Esophagus squamous epithelium (tissue), 5 donors: ENCODE data around the gene HOGA1. TPM values are rescaled to one million over a fixed set of nuclear protein-coding genes. Genes with fewer than 3 reads are reported as not detected.

Source experiments
- DNase-seq: peaks from one replicate; lab custom pipeline; 2025; lab: John Stamatoyannopoulos, UW
- H3K27ac ChIP-seq, 4 donors: fragments of 200-600 bp; sonication (generic); one replicate each; pipeline ENCODE4 v1.5.1; 2016 to 2019; ENCODE audit warnings: mild to moderate bottlenecking in 1 of 4
- H3K27me3 ChIP-seq, 4 donors: fragments of 200-600 bp; sonication (generic); 1 replicate in 3 of 4; 2 replicates in 1 of 4; pipeline versions ENCODE4 v1.5.1 to v1.6.0; 2017 to 2021; ENCODE audit warnings: antibody characterized with exemption in 1 of 4
- H3K36me3 ChIP-seq, 3 donors: fragments of 200-600 bp; sonication (generic); one replicate each; pipeline ENCODE4 v1.5.1; 2016 to 2019
- H3K4me1 ChIP-seq, 3 donors: fragments of 200-600 bp; sonication (generic); one replicate each; pipeline ENCODE4 v1.5.1; 2017 to 2019
- H3K4me3 ChIP-seq, 4 donors: fragments of 200-600 bp; sonication (generic); 1 replicate in 3 of 4; 2 replicates in 1 of 4; pipeline ENCODE4 v1.5.1; 2016 to 2019; ENCODE audit warnings: mild to moderate bottlenecking in 2 of 4, moderate library complexity in 1 of 4
- H3K9me3 ChIP-seq, 3 donors: fragments of 200-600 bp; sonication (generic); one replicate each; pipeline ENCODE4 v1.5.1; 2016 to 2019
- POLR2A ChIP-seq, 4 donors: fragments of 450-650 bp; IDR thresholded peaks; one replicate each; pipeline ENCODE4 v1.6.1; 2017; ENCODE audit warnings: antibody characterized with exemption in 4 of 4, mild to moderate bottlenecking in 4 of 4, moderate library complexity in 3 of 4
- WGBS, 2 donors: methylation state at CpG; one replicate each; pipeline ENCODE4 v1.1.5; 2018; 5-methylcytosine and 5-hydroxymethylcytosine counted together
- intact Hi-C: fragments of 100-400 bp; cut with DNase I; formaldehyde crosslinking; loops from one replicate; pipeline ENCODE4 v1.15.0; 2022
- total RNA-seq, 4 donors: library from RNA; depleted of rRNA; stranded (reverse); fragments of >200 nt; gene quantifications; one replicate each; pipeline ENCODE4 v1.1.0, GENCODE V29; 2016
- TF ChIP-seq, protein P1 (sequence below), 6 experiments: fragments of 450-650 bp in 4 of 6; fragments of 200-600 bp in 2 of 6; sonication (generic) in 2 of 6; IDR thresholded peaks; one replicate each; pipeline ENCODE4 v1.5.1; 2016 to 2019; ENCODE audit warnings: antibody characterized with exemption in 6 of 6, mild to moderate bottlenecking in 4 of 6, moderate library complexity in 4 of 6
- donor health status: DM: yes; HTN: yes; CAD: no.

HOGA1 gene
- total RNA-seq, 4 donors from 2014 or later: 0.62 to 1.1 (median 1.1) TPM

GRCh38 chr10:97539523-97540200 is 44.5 kb upstream of the HOGA1 start:
- peak overlapping the region in 3 of 4 donors; percentile 8 to 90 (median 71) for H3K27ac ChIP-seq
- 60 to 100% methylated on average over 1 to 5 of the region's 6 CpGs for WGBS, 2 donors
- no peak for DNase-seq
- peaks cover 30 to 68% (median 46%) of the 10 kb centered on the region in 3 donors for H3K4me1 ChIP-seq
- H3K27me3 ChIP-seq: no peaks in the 10 kb centered on the region
- no peaks in the 10 kb centered on the region for H3K36me3 ChIP-seq
- TF ChIP-seq POLR2A (IDR thresholded peaks at IDR 0.05): no peak
- TF ChIP-seq, protein P1, sequence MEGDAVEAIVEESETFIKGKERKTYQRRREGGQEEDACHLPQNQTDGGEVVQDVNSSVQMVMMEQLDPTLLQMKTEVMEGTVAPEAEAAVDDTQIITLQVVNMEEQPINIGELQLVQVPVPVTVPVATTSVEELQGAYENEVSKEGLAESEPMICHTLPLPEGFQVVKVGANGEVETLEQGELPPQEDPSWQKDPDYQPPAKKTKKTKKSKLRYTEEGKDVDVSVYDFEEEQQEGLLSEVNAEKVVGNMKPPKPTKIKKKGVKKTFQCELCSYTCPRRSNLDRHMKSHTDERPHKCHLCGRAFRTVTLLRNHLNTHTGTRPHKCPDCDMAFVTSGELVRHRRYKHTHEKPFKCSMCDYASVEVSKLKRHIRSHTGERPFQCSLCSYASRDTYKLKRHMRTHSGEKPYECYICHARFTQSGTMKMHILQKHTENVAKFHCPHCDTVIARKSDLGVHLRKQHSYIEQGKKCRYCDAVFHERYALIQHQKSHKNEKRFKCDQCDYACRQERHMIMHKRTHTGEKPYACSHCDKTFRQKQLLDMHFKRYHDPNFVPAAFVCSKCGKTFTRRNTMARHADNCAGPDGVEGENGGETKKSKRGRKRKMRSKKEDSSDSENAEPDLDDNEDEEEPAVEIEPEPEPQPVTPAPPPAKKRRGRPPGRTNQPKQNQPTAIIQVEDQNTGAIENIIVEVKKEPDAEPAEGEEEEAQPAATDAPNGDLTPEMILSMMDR (IDR thresholded peaks at IDR 0.05): no peak
- H3K4me3 ChIP-seq: no peak overlapping the region
- H3K9me3 ChIP-seq: no peaks in the 10 kb centered on the region
- intact Hi-C loops: no loop called here

DNA sequence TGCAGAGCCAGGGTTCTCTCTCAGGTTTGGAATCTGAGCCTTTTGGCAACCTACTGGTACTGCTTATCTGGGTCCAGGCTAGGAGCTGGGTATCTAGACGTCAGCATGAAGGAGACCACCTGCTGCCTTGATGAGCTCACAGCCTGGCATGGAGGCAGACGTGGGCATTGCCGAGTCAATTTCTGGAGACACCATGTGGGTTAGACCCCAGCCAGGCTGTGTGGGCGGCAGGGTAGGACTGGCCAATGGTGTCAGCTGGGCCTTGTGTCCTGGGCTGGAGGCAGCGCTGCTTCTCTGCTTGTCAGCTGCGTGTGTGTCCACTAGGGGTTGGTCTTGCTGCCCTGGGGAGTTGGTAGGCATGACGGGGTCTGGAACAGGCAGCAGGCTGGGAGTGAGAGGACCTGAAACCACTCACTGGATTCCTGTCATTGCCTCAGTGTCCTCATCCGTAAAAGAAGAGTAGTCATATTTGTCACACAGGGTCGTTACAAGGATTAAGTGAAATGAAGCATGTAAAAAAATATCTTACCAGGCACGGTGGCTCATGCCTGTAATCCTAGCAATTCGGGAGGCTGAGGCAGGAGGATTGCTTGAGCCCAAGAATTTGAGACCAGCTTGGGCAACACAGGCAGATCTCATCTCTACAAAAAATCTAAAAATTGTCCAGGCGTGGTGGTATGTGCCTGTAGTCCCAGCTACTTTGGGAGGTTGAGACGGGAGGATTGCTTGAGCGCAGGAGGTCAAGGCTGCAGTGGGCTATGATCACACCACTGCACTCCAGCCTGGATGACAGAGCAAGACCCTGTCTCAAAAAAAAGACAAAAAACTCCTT is 43.3 kb upstream of the HOGA1 start:
- no peaks in the 10 kb centered on the region for H3K27me3 ChIP-seq
- H3K4me1 ChIP-seq: peaks cover 30 to 76% (median 46%) of the 10 kb centered on the region in 3 donors
- H3K4me3 ChIP-seq: no peak overlapping the region
- H3K36me3 ChIP-seq: no peaks in the 10 kb centered on the region
- no peaks in the 10 kb centered on the region for H3K9me3 ChIP-seq
- WGBS, 2 donors: 80 to 81% methylated on average over 10 to 14 of the region's 14 CpGs
- no peak for DNase-seq
- TF ChIP-seq, protein P1 (IDR thresholded peaks at IDR 0.05): no peak
- no peak for TF ChIP-seq POLR2A (IDR thresholded peaks at IDR 0.05)
- intact Hi-C loops: no loop called here
- peak overlapping the region in 3 of 4 donors; percentile 25 to 93 (median 90) for H3K27ac ChIP-seq

DNA sequence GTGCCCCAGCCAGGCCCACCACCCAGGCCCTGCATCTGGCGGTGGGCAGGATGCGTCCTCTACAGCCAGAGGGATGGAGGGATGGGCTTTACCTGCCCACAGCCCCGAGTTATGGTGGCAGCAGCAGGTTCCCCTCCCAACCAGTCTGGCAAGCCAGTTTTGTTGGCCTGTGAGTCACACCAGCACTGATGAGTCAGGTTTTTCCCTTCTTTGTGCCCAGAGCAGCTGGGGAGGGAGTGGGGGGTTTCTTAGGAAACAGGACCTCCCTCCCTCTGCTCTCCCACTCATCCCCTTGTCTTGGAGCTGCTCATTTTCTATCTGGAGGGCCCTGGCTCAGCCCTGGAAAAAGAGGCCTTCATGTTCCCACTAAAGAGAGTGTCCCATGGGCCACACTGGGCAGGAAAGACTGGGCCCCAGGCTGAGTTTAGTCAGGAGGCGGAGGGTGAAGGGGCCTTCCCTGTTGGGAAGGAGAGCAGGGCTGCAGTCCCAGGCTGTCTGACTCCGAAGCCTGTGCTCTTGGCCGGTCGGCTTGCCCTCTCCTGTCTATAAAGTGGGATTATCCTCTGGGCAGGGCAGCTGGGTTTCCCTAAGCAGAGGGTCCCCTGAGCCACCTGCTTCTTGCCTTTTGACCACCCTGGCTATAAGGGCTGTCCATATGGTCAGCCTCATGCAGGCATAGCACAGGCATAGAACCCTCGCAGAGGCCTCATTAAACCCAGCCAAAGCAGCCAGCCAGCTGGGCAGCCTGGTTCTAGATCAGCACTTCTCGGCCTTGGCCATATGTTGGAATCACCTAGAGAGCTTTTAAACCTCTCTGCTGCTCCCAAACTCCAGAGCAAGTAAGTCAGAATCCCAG is 41.8 kb upstream of the HOGA1 start:
- peak; percentile 18 for DNase-seq
- peak overlapping the region in 1 of 4 donors; percentile 31 for H3K4me3 ChIP-seq
- peak overlapping the region; percentile 89 to 95 (median 92) for H3K27ac ChIP-seq
- no peaks in the 10 kb centered on the region for H3K9me3 ChIP-seq
- no peaks in the 10 kb centered on the region for H3K36me3 ChIP-seq
- no peak for TF ChIP-seq POLR2A (IDR thresholded peaks at IDR 0.05)
- 8% methylated on average over 4 of the region's 9 CpGs; no CpG with 5 or more reads in 1 of the 2 donors for WGBS, 2 donors
- H3K27me3 ChIP-seq: peaks cover 0 to 8% (median 0%) of the 10 kb centered on the region in 4 donors
- intact Hi-C loops: no loop called here
- peaks cover 30 to 80% (median 46%) of the 10 kb centered on the region in 3 donors for H3K4me1 ChIP-seq

GRCh38 chr10:97543025-97543546 is 41.1 kb upstream of the HOGA1 start:
- intact Hi-C loops: no loop called here
- Histone ChIP-seq H3K27ac (peak overlapping the region; percentile 89 to 95 (median 92)), H3K4me1 (peaks cover 30 to 85% (median 52%) of the 10 kb centered on the region in 3 donors), H3K9me3 (no peaks in the 10 kb centered on the region), H3K27me3 (peaks cover 0 to 8% (median 0%) of the 10 kb centered on the region in 4 donors), H3K4me3 (no peak overlapping the region), H3K36me3 (no peaks in the 10 kb centered on the region)
- DNase-seq: peak; percentile 11
- TF ChIP-seq POLR2A (IDR thresholded peaks at IDR 0.05): no peak
- TF ChIP-seq, protein P1 (IDR thresholded peaks at IDR 0.05): no peak
- WGBS, 2 donors: 3% methylated on average over 5 of the region's 10 CpGs; no CpG with 5 or more reads in 1 of the 2 donors
